ENCODE results near the gene AHSA1.
A peak's percentile ranks its signal among the peaks of the same experiment; 100 is the strongest.

AHSA1 gene

DNA sequence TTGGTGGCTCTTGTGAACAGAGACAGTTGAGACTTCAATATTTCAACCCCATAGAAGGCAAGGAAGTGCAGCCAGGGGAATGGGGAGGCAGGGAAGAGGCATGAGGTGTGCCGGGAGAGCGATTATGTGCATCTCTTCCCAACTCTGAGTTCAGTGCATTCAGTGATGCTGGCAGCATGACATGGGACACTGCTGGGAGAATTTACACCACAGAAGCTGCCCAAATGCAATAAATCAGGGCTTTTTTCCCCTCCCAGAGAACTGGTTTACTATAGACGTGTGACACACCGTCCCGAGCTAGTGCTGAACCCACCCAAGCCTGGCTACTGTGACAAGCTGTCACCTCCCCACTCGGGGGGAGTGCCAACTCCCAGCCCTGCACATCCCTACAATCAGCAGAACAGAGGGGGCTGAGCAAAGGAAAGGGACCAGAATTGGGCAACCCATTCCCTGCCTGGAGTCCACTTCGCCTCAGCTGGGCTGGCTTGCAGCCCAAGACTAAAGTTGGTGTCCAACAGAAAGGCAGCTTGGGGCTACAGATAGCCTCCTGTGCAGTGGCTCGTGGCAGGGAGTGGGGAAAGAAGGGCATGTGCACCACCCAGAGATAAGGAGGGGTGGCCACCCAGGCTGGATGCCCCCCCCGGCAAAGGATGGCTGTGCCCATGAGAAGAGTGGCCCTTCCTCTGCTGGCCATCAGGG is 16.7 kb downstream of the AHSA1 start:
- Histone ChIP-seq H3K9me3 (ENCODE audit: control insufficient read depth, low read length) (no peaks in the 10 kb centered on the region), H3K36me3 (ENCODE audit: control insufficient read depth, insufficient read depth, low read length, severe bottlenecking) (peaks cover 2% of the 10 kb centered on the region), H3K27me3 (replicated peaks; ENCODE audit: control insufficient read depth, insufficient read depth, low read length) (peaks cover 20% of the 10 kb centered on the region), H3K4me1 (ENCODE audit: control insufficient read depth, insufficient read depth, low read length) (peaks cover 10% of the 10 kb centered on the region), H3K4me3 (ENCODE audit: low read length) (no peak overlapping the region), H3K9ac (ENCODE audit: low read length) (no peak overlapping the region)
- no peak for DNase-seq (ENCODE audit: low read depth)

DNA sequence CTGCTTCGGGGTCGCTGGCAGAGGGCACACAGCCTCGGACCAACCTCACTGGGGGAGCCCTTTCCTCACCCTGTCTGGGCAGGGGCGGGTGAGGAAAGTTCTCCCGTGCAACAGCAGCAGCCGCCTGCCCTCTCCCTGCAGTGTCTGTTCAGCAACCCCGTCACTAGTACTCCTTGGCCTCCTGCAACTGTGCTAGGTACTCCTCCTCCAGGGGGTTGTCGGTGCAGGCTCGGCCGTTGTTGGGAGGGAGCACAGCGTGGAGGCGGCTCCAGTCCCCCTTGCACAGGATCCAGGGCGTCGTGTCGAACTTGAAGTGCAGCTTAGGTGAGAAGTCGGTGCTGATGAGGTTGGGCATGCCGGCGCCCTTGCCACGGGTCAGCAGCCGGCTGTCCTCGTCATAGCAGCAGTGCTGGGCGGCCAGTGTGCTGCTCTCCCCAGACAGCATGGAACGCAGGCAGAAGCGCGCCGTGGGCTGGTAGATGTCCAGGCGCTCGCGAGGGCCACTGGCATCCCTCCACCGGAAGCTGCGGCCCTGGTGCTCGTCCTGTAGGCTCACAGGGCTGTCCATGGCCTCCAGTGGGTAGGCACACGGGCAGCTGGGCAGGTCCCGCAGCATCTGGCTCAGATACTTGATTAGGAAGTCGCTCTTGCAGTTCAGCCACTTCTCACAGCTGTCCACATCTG is 17.7 kb downstream of the AHSA1 start:
- peaks cover 20% of the 10 kb centered on the region for H3K27me3 ChIP-seq (replicated peaks; ENCODE audit: control insufficient read depth, insufficient read depth, low read length)
- H3K9ac ChIP-seq (ENCODE audit: low read length), result no peak overlapping the region
- no peaks in the 10 kb centered on the region for H3K36me3 ChIP-seq (ENCODE audit: control insufficient read depth, insufficient read depth, low read length, severe bottlenecking)
- DNase-seq (ENCODE audit: low read depth), result no peak
- H3K4me1 ChIP-seq (ENCODE audit: control insufficient read depth, insufficient read depth, low read length), result peaks cover 10% of the 10 kb centered on the region
- H3K4me3 ChIP-seq (ENCODE audit: low read length), result no peak overlapping the region
- no peaks in the 10 kb centered on the region for H3K9me3 ChIP-seq (ENCODE audit: control insufficient read depth, low read length)

DNA sequence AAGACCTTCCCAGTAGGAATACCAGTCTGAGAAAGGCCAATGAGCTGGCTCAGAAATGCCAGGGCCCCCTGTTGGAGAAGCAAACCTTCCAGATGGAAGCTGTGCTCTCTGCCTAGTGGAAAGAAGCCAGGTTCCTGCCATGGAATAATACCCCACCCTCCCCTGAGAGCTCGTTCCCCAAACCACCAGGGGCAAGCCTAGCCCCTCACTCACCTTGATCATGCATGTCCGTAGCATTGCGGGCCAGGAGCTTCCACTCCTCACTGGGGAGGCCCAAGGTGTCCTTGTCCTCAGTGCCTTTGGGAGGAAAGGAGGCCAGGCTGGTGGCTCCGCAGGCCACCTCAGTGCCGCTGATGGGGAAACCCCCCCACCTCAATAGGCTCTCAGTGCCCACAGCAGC is 20.1 kb downstream of the AHSA1 start:
- Histone ChIP-seq H3K36me3 (ENCODE audit: control insufficient read depth, insufficient read depth, low read length, severe bottlenecking) (no peaks in the 10 kb centered on the region), H3K4me3 (ENCODE audit: low read length) (no peak overlapping the region), H3K9ac (ENCODE audit: low read length) (no peak overlapping the region), H3K27me3 (replicated peaks; ENCODE audit: control insufficient read depth, insufficient read depth, low read length) (peaks cover 14% of the 10 kb centered on the region), H3K4me1 (ENCODE audit: control insufficient read depth, insufficient read depth, low read length) (peaks cover 10% of the 10 kb centered on the region), H3K9me3 (ENCODE audit: control insufficient read depth, low read length) (no peaks in the 10 kb centered on the region)
- no peak for DNase-seq (ENCODE audit: low read depth)

DNA sequence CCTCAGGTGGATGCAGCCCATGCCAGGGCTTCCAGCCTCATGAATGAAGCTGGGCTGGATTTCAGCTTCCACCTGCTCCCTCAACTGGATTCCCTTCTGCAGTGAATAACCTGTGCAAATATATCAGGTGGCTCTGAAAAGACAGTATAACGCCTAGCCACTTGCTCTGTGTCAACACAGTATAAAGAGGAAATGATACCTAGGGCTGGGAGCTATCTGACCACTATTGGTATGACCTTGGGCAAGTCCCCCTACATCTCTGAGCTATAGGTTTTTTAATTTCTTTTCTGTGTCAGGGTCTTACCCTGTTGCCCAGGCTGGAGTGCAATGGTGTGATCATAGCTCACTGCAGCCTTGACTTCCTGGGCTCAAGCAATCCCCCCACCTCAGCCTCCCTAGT is 20.9 kb downstream of the AHSA1 start:
- no peaks in the 10 kb centered on the region for H3K36me3 ChIP-seq (ENCODE audit: control insufficient read depth, insufficient read depth, low read length, severe bottlenecking)
- no peaks in the 10 kb centered on the region for H3K9me3 ChIP-seq (ENCODE audit: control insufficient read depth, low read length)
- H3K27me3 ChIP-seq (replicated peaks; ENCODE audit: control insufficient read depth, insufficient read depth, low read length), result peaks cover 14% of the 10 kb centered on the region
- DNase-seq (ENCODE audit: low read depth), result no peak
- H3K9ac ChIP-seq (ENCODE audit: low read length), result no peak overlapping the region
- H3K4me1 ChIP-seq (ENCODE audit: control insufficient read depth, insufficient read depth, low read length), result peaks cover 10% of the 10 kb centered on the region
- no peak overlapping the region for H3K4me3 ChIP-seq (ENCODE audit: low read length)

DNA sequence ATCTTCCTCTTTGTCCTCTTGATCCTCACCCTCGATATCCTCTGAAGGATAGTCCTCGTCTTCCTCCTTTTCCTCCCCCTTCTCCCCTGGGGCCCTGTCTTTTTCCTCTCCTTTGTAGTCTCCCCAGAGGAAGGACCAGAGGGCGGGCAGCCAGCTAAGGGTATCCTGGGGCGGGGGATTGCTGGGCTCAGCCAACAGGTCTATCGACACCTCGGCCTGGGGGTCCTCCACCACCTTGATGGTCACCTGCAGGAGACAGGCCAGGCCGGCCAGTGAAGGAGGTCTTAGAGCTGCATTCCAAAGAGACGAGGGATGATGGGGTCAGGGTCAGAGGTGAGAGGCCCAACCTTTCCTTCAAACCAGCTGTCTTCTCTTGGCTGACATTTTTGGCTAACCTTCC is 24.5 kb downstream of the AHSA1 start:
- Histone ChIP-seq H3K9ac (ENCODE audit: low read length) (no peak overlapping the region), H3K27me3 (replicated peaks; ENCODE audit: control insufficient read depth, insufficient read depth, low read length) (peaks cover 5% of the 10 kb centered on the region), H3K9me3 (ENCODE audit: control insufficient read depth, low read length) (no peaks in the 10 kb centered on the region), H3K4me3 (ENCODE audit: low read length) (no peak overlapping the region), H3K4me1 (ENCODE audit: control insufficient read depth, insufficient read depth, low read length) (no peaks in the 10 kb centered on the region), H3K36me3 (ENCODE audit: control insufficient read depth, insufficient read depth, low read length, severe bottlenecking) (no peaks in the 10 kb centered on the region)
- DNase-seq (ENCODE audit: low read depth), result no peak

DNA sequence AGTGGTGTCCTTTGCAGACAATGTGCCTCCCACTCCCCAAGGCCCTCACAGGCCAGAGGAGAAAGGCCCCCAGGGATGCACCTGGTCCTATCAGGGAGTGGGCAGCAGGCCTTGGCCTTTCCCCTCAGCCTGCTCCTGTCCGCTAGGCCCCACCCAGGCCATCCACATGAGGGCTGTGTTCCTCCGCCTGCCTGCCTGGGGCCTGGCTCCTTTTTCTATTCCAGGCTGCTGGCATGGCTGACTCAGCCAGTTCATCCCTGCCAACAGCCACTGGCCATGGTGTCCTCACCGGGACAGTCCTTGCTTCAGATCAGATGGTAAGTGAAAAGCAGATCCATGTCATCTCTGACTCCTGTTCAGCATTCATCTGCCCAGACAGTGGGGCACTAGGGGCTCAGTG is 27.4 kb downstream of the AHSA1 start:
- Histone ChIP-seq H3K27me3 (replicated peaks; ENCODE audit: control insufficient read depth, insufficient read depth, low read length) (peaks cover 2% of the 10 kb centered on the region), H3K4me1 (ENCODE audit: control insufficient read depth, insufficient read depth, low read length) (no peaks in the 10 kb centered on the region), H3K36me3 (ENCODE audit: control insufficient read depth, insufficient read depth, low read length, severe bottlenecking) (no peaks in the 10 kb centered on the region), H3K9me3 (ENCODE audit: control insufficient read depth, low read length) (no peaks in the 10 kb centered on the region), H3K4me3 (ENCODE audit: low read length) (no peak overlapping the region), H3K9ac (ENCODE audit: low read length) (no peak overlapping the region)
- peak; percentile 5 for DNase-seq (ENCODE audit: low read depth)

DNA sequence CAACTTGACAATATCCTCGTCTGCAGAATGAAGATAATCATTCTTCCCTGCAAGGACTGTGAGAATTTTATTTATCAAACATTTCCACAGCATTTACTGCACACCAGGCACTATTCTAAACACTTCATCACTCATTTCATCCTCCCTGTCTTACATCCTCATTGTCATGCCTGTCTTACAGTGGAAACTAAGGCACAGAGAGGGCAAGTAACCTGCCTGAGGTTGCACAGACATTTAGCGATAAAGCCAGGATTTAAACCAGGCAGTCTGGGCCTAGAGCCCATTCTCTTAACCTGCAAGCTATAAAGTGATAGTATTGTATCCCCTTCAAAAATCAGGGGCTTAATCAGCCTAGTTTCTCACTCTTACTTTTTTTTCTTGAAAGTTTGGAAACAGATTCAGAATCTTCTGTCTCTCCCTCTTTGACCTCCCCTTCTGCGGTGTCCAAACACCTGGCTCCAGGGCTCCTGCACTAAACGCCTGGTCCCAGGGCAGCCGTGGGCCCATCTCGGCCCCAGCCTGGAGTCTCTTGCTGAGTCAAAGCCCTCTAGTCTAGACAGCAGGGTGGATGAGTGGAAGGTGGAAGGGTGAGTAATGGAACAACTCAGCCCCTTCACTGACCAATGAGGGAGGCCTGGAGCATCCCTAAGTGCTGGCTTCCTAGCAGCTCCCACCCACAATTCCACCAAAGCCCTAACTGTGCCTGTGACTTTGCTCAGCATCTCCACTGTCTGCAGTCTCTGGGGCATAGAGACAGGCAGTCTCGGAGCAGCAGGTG is 28.2 kb downstream of the AHSA1 start:
- DNase-seq (ENCODE audit: low read depth), result peak; percentile 16
- Histone ChIP-seq H3K9ac (ENCODE audit: low read length) (no peak overlapping the region), H3K36me3 (ENCODE audit: control insufficient read depth, insufficient read depth, low read length, severe bottlenecking) (no peaks in the 10 kb centered on the region), H3K27me3 (replicated peaks; ENCODE audit: control insufficient read depth, insufficient read depth, low read length) (peaks cover 2% of the 10 kb centered on the region), H3K4me3 (ENCODE audit: low read length) (no peak overlapping the region), H3K9me3 (ENCODE audit: control insufficient read depth, low read length) (no peaks in the 10 kb centered on the region), H3K4me1 (ENCODE audit: control insufficient read depth, insufficient read depth, low read length) (no peaks in the 10 kb centered on the region)

DNA sequence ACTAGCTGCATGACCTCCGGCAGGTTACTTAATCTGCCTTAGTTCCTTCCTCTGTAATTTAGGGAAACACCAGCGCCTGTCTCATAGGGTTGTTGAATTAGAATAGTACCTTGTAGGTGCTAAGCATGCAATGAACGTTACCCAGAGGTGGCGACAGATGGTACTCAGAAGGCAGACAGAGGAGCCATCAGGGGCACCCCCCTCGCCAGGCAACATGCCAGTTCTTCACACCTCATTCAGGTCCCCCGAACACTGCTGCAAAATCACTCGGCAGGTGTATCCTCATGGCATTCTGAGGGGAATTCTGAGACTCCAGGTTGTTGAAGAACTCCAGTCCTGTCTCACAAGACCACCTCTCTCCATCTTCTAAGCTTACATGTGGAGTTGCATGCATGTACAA is 30.7 kb downstream of the AHSA1 start:
- Histone ChIP-seq H3K36me3 (ENCODE audit: control insufficient read depth, insufficient read depth, low read length, severe bottlenecking) (no peaks in the 10 kb centered on the region), H3K9ac (ENCODE audit: low read length) (no peak overlapping the region), H3K9me3 (ENCODE audit: control insufficient read depth, low read length) (no peaks in the 10 kb centered on the region), H3K4me1 (ENCODE audit: control insufficient read depth, insufficient read depth, low read length) (no peaks in the 10 kb centered on the region), H3K4me3 (ENCODE audit: low read length) (no peak overlapping the region), H3K27me3 (replicated peaks; ENCODE audit: control insufficient read depth, insufficient read depth, low read length) (peaks cover 2% of the 10 kb centered on the region)
- no peak for DNase-seq (ENCODE audit: low read depth)

DNA sequence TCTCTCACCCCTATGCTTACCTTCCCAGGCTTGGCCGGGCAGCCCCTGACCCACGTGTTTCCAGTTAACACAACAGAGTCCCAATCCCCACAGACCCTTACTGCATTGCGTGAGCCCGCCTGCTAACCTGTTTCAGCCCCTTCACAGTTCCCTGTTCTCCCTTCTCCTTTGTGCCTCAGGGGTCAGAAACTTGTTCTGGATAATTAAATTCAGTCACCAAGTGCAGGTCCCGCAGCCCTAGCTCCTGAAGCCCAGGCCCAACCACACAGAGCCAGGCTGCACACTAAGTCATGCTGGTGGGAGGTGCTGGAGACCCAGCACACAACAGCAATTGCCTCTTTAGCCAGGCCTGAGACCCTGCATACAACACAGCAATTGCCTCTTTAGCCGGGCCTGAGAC is 31.1 kb downstream of the AHSA1 start:
- DNase-seq (ENCODE audit: low read depth), result no peak
- Histone ChIP-seq H3K9ac (ENCODE audit: low read length) (no peak overlapping the region), H3K27me3 (replicated peaks; ENCODE audit: control insufficient read depth, insufficient read depth, low read length) (peaks cover 2% of the 10 kb centered on the region), H3K36me3 (ENCODE audit: control insufficient read depth, insufficient read depth, low read length, severe bottlenecking) (no peaks in the 10 kb centered on the region), H3K4me1 (ENCODE audit: control insufficient read depth, insufficient read depth, low read length) (no peaks in the 10 kb centered on the region), H3K9me3 (ENCODE audit: control insufficient read depth, low read length) (no peaks in the 10 kb centered on the region), H3K4me3 (ENCODE audit: low read length) (no peak overlapping the region)

DNA sequence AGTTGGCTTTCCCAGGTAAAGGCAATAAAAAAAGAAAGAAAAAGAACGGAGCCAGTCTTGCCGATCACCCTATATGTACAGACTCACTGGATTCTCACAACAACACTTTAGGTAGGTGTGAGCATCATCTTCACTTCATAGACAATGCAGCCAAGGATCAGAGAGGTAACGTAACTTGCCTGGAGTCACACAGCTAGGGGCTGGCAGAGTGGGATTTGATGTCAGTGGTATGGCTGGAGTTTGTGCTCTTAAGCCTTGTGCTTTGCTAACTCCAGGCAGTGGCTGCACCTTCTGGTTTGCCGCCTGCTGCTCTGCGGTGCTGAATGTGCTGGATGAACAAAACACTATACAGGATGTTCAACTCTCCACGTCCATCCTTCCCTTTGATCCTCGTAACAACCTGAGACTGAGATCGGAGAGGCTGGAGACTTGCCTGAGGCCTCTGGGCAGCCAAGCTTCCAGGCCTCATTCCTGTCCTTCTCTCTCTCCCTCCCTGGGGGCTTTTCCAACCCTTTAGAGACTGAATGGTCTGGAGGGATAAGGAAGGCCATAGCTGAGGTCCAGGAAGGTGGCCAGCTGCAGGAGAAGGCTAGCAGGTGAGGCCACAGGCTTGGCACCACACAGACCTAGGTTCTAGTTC is 32.6 kb downstream of the AHSA1 start:
- H3K4me3 ChIP-seq (ENCODE audit: low read length), result no peak overlapping the region
- H3K27me3 ChIP-seq (replicated peaks; ENCODE audit: control insufficient read depth, insufficient read depth, low read length), result peaks cover 2% of the 10 kb centered on the region
- DNase-seq (ENCODE audit: low read depth), result no peak
- no peaks in the 10 kb centered on the region for H3K9me3 ChIP-seq (ENCODE audit: control insufficient read depth, low read length)
- H3K9ac ChIP-seq (ENCODE audit: low read length), result no peak overlapping the region
- no peaks in the 10 kb centered on the region for H3K4me1 ChIP-seq (ENCODE audit: control insufficient read depth, insufficient read depth, low read length)
- H3K36me3 ChIP-seq (ENCODE audit: control insufficient read depth, insufficient read depth, low read length, severe bottlenecking), result no peaks in the 10 kb centered on the region

DNA sequence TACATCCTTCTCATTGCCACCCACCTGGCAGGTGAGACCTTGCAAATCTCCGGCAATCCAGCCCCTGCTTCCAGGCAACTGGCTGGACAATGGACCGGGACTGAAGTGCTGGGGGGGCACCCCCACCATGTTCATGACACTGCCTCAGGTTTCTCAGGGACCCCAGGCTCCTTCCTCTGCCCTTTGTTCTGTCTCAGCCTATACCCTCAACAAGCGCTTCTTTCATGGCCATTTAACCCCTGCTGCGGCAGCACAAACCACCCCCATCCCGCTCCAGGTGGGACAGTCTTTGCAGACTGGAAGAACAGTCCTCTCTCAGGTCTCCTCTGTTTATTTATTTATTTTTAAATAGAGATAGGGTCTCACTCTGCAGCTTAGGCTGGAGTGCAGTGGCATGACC is 33.2 kb downstream of the AHSA1 start:
- Histone ChIP-seq H3K9me3 (ENCODE audit: control insufficient read depth, low read length) (no peaks in the 10 kb centered on the region), H3K4me1 (ENCODE audit: control insufficient read depth, insufficient read depth, low read length) (no peaks in the 10 kb centered on the region), H3K27me3 (replicated peaks; ENCODE audit: control insufficient read depth, insufficient read depth, low read length) (peaks cover 2% of the 10 kb centered on the region), H3K9ac (ENCODE audit: low read length) (no peak overlapping the region), H3K36me3 (ENCODE audit: control insufficient read depth, insufficient read depth, low read length, severe bottlenecking) (no peaks in the 10 kb centered on the region), H3K4me3 (ENCODE audit: low read length) (no peak overlapping the region)
- DNase-seq (ENCODE audit: low read depth), result no peak

Data from adipocyte (in vitro differentiated cells).